HepG2 (cell line): ENCODE measurements around the gene USP36. TPM values are rescaled to one million over a fixed set of nuclear protein-coding genes. Genes with fewer than 3 reads are reported as not detected.

ENCODE experiments used
- ATF1 ChIP-seq: IDR thresholded peaks from 2 replicates; pipeline ENCODE4 v1.6.1; 2016; ENCODE audit warnings: mild to moderate bottlenecking, control low read depth
- CERS6 ChIP-seq: sonication (generic); formaldehyde crosslinking; IDR thresholded peaks from 2 replicates; pipeline ENCODE4 v1.5.0; 2020; ENCODE audit warnings: missing genetic modification reagents
- HNRNPK ChIP-seq: fragments of 200-400 bp; formaldehyde crosslinking; IDR thresholded peaks from 2 replicates; pipeline ENCODE4 v1.6.1; 2018; ENCODE audit warnings: low read length, low read depth, moderate library complexity, mild to moderate bottlenecking; ENCODE audit not compliant: poor library complexity, severe bottlenecking
- MAFK ChIP-seq, 2 experiments: IDR thresholded peaks in 1 of 2; conservative IDR thresholded peaks in 1 of 2; 2 replicates each; pipeline ENCODE4 v1.6.1; 2011; ENCODE audit warnings: improper control_type of control experiment in 2 of 2, low read length in 2 of 2
- MATR3 ChIP-seq: sonication (generic); formaldehyde crosslinking; IDR thresholded peaks from 2 replicates; pipeline ENCODE4 v1.4.0; 2020; ENCODE audit warnings: missing genetic modification reagents
- MZF1 ChIP-seq: sonication (generic); formaldehyde crosslinking; IDR thresholded peaks from 2 replicates; pipeline ENCODE4 v1.8.1; 2023; ENCODE audit warnings: mild to moderate bottlenecking, missing genetic modification reagents, borderline replicate concordance
- PCBP1 ChIP-seq: fragments of 200-400 bp; formaldehyde crosslinking; IDR thresholded peaks from 2 replicates; pipeline ENCODE4 v1.6.1; 2017; ENCODE audit warnings: mild to moderate bottlenecking, low read depth, low read length, borderline replicate concordance
- SP1 ChIP-seq, 2 experiments: fragments of 450-650 bp in 1 of 2; sonication (generic) in 1 of 2; formaldehyde crosslinking in 1 of 2; IDR thresholded peaks; 2 replicates each; pipeline versions ENCODE4 v1.4.0 to v1.6.1; 2016 to 2020; ENCODE audit warnings: missing genetic modification reagents in 1 of 2
- XBP1 ChIP-seq: sonication (generic); formaldehyde crosslinking; IDR thresholded peaks from 2 replicates; pipeline ENCODE4 v1.5.0; 2020; ENCODE audit warnings: missing genetic modification reagents
- ZMYM4 ChIP-seq: sonication (generic); formaldehyde crosslinking; IDR thresholded peaks from 2 replicates; pipeline ENCODE4 v1.8.1; 2023; ENCODE audit warnings: mild to moderate bottlenecking, missing genetic modification reagents
- ZNF567 ChIP-seq: sonication (generic); formaldehyde crosslinking; IDR thresholded peaks from 2 replicates; pipeline ENCODE4 v1.8.1; 2023; ENCODE audit warnings: mild to moderate bottlenecking, missing genetic modification reagents, borderline replicate concordance
- ZNF644 ChIP-seq: IDR thresholded peaks from 2 replicates; pipeline ENCODE4 v1.6.1; 2016; ENCODE audit warnings: low read depth
- ZNF646 ChIP-seq: sonication (generic); formaldehyde crosslinking; IDR thresholded peaks from 2 replicates; pipeline ENCODE4 v1.9.0; 2021; ENCODE audit warnings: mild to moderate bottlenecking, missing genetic modification reagents
- ZSCAN25 ChIP-seq: sonication (generic); formaldehyde crosslinking; IDR thresholded peaks from 2 replicates; pipeline ENCODE4 v1.8.0; 2022; ENCODE audit warnings: mild to moderate bottlenecking, missing genetic modification reagents
- polyA plus RNA-seq, 8 experiments: library from polyadenylated mRNA; depleted of rRNA in 3 of 8; stranded (reverse) in 7 of 8; unstranded in 1 of 8; fragments of >200 nt; fragmentation: Illumina TruSeq in 4 of 8; extraction: Trizol in 4 of 8; gene quantifications; 2 replicates each; pipeline versions ENCODE4 v1.2.1 to v1.2.3, GENCODE V29; 2011 to 2016; ENCODE audit warnings: low read depth in 4 of 8, missing spikeins in 1 of 8, mixed read lengths in 1 of 8; ENCODE audit not compliant: insufficient read depth in 1 of 8
- total RNA-seq, 5 experiments: library from RNA; depleted of rRNA; stranded (reverse); fragments of >200 nt; fragmentation: Illumina TruSeq; extraction: Trizol; gene quantifications; 2 replicates each; pipeline ENCODE4 v1.2.3, GENCODE V29; 2016; ENCODE audit warnings: low read depth in 1 of 5
- TF ChIP-seq, protein P1 (sequence below): sonication (generic); formaldehyde crosslinking; IDR thresholded peaks from 2 replicates; pipeline ENCODE4 v1.8.0; 2022; ENCODE audit warnings: missing genetic modification reagents, mild to moderate bottlenecking, borderline replicate concordance
- TF ChIP-seq, protein P2 (sequence below): sonication (generic); formaldehyde crosslinking; IDR thresholded peaks from 2 replicates; pipeline ENCODE4 v1.4.0; 2020; ENCODE audit warnings: mild to moderate bottlenecking, missing genetic modification reagents
- TF ChIP-seq, protein P3 (sequence below): sonication (generic); formaldehyde crosslinking; conservative IDR thresholded peaks from 2 replicates; pipeline ENCODE4 v1.4.0; 2020; ENCODE audit warnings: missing genetic modification reagents

Gene USP36
- total and polyA plus RNA-seq, 2 of the 13 experiments (the other 11 are each of a cell fraction or from before 2014, with no cell fraction given): 29.6 to 45.9 TPM

DNA sequence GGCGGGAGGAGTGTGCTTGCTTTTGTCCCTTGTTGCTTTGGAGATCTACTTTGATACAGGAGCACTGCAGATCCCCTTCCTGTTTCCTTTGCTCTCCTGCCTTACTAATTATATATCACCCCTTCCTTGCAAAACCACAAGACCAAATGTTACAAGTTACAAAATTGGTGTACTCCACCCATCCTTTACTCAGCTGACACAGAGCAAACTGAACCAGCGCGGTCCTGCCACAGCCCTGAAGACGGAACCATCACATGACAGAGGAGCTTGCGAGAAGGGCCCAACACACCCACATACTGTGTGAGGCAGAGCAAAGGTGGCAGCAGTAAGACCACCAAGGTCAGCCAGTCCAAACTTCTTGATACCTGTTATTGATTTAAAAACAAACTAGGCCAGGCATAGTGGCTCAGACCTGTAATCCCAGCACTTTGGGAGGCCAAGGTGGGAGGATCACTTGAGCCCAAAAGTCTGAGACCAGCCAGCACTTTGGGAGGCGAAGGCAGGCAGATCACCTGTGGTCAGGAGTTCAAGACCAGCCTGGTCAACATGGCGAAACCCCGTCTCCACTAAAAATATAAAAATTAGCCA is 91.8 kb downstream of the USP36 start (continued):
- TF ChIP-seq MAFK (conservative IDR thresholded peaks at IDR 0.05 in 1 of 2, IDR thresholded peaks at IDR 0.05 in 1 of 2; ENCODE audit: low read length in 2 of 2) (no peak), SP1 (IDR thresholded peaks at IDR 0.05) (no peak), SP1 (CRISPR knock-in tag; IDR thresholded peaks at IDR 0.05) (no peak), ZNF644 (CRISPR knock-in tag) (0 out of 2 replicates have a peak, but pooled peaks have one; percentile 73), ZNF646 (CRISPR knock-in tag) (no peak; the same call in 1 of the 2 replicates), ZSCAN25 (CRISPR knock-in tag) (0 out of 2 replicates have a peak, but pooled peaks have one; percentile 45), ZMYM4 (CRISPR knock-in tag) (peak; percentile 77; the same call in 1 of the 2 replicates), HNRNPK (no peak), PCBP1 (no peak), MZF1 (CRISPR knock-in tag) (no peak; the same call in 1 of the 2 replicates), ATF1 (CRISPR knock-in tag) (0 out of 2 replicates have a peak, but pooled peaks have one; percentile 3), XBP1 (CRISPR knock-in tag) (no peak), CERS6 (no peak), MATR3 (CRISPR knock-in tag) (no peak), ZNF567 (no peak)
- TF ChIP-seq, protein P1, sequence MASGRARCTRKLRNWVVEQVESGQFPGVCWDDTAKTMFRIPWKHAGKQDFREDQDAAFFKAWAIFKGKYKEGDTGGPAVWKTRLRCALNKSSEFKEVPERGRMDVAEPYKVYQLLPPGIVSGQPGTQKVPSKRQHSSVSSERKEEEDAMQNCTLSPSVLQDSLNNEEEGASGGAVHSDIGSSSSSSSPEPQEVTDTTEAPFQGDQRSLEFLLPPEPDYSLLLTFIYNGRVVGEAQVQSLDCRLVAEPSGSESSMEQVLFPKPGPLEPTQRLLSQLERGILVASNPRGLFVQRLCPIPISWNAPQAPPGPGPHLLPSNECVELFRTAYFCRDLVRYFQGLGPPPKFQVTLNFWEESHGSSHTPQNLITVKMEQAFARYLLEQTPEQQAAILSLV (CRISPR knock-in tag): no peak
- TF ChIP-seq, protein P2, sequence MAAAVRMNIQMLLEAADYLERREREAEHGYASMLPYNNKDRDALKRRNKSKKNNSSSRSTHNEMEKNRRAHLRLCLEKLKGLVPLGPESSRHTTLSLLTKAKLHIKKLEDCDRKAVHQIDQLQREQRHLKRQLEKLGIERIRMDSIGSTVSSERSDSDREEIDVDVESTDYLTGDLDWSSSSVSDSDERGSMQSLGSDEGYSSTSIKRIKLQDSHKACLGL (CRISPR knock-in tag): 0 out of 2 replicates have a peak, but pooled peaks have one; percentile 21
- TF ChIP-seq, protein P3, sequence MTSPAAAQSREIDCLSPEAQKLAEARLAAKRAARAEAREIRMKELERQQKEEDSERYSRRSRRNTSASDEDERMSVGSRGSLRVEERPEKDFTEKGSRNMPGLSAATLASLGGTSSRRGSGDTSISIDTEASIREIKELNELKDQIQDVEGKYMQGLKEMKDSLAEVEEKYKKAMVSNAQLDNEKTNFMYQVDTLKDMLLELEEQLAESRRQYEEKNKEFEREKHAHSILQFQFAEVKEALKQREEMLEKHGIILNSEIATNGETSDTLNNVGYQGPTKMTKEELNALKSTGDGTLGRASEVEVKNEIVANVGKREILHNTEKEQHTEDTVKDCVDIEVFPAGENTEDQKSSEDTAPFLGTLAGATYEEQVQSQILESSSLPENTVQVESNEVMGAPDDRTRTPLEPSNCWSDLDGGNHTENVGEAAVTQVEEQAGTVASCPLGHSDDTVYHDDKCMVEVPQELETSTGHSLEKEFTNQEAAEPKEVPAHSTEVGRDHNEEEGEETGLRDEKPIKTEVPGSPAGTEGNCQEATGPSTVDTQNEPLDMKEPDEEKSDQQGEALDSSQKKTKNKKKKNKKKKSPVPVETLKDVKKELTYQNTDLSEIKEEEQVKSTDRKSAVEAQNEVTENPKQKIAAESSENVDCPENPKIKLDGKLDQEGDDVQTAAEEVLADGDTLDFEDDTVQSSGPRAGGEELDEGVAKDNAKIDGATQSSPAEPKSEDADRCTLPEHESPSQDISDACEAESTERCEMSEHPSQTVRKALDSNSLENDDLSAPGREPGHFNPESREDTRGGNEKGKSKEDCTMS: no peak
